ENCODE measurements around the gene KCNMA1.

Gene KCNMA1

GRCh38 chr10:77256346-77256745, 381.3 kb downstream of the KCNMA1 start:
- peaks cover 0 to 6% of the 10 kb centered on the region in 2 experiments for H3K4me1 ChIP-seq (ENCODE audit: control insufficient read depth in 1 of 2, insufficient read depth in 1 of 2, low read depth in 1 of 2, low read length in 1 of 2)
- H3K27ac ChIP-seq, result no peak overlapping the region
- H3K27me3 ChIP-seq, result peaks cover 21% of the 10 kb centered on the region
- no peak for TF ChIP-seq CTCF (IDR thresholded peaks at IDR 0.05)
- no peak overlapping the region for H3K4me3 ChIP-seq (ENCODE audit: low read depth in 1 of 2, low read length in 1 of 2)
- no peaks in the 10 kb centered on the region for H3K9me3 ChIP-seq
- H3K36me3 ChIP-seq, result no peaks in the 10 kb centered on the region

- Histone ChIP-seq H3K4me1 (ENCODE audit: control insufficient read depth in 1 of 2, insufficient read depth in 1 of 2, low read depth in 1 of 2, low read length in 1 of 2) (no peaks in the 10 kb centered on the region), H3K36me3 (no peaks in the 10 kb centered on the region), H3K27ac (no peak overlapping the region), H3K27me3 (peaks cover under 1% of the 10 kb centered on the region), H3K4me3 (ENCODE audit: low read depth in 1 of 2, low read length in 1 of 2) (no peak overlapping the region), H3K9me3 (no peaks in the 10 kb centered on the region)
- TF ChIP-seq CTCF (IDR thresholded peaks at IDR 0.05), result no peak
Measured at GRCh38 chr10:77253556-77254064, 384.0 kb downstream of the KCNMA1 start.

GRCh38 chr10:77253147-77253545, 384.5 kb downstream of the KCNMA1 start:
- H3K27me3 ChIP-seq, result no peaks in the 10 kb centered on the region
- no peaks in the 10 kb centered on the region for H3K4me1 ChIP-seq (ENCODE audit: control insufficient read depth in 1 of 2, insufficient read depth in 1 of 2, low read depth in 1 of 2, low read length in 1 of 2)
- H3K27ac ChIP-seq, result no peak overlapping the region
- no peaks in the 10 kb centered on the region for H3K9me3 ChIP-seq
- H3K4me3 ChIP-seq (ENCODE audit: low read depth in 1 of 2, low read length in 1 of 2), result no peak overlapping the region
- TF ChIP-seq CTCF (IDR thresholded peaks at IDR 0.05), result no peak
- no peaks in the 10 kb centered on the region for H3K36me3 ChIP-seq

GRCh38 chr10:77252380-77253146, 385.0 kb downstream of the KCNMA1 start:
- Histone ChIP-seq H3K27ac (no peak overlapping the region), H3K9me3 (no peaks in the 10 kb centered on the region), H3K36me3 (no peaks in the 10 kb centered on the region), H3K27me3 (no peaks in the 10 kb centered on the region), H3K4me1 (ENCODE audit: control insufficient read depth in 1 of 2, insufficient read depth in 1 of 2, low read depth in 1 of 2, low read length in 1 of 2) (peaks cover 0 to 4% of the 10 kb centered on the region in 2 experiments), H3K4me3 (ENCODE audit: low read depth in 1 of 2, low read length in 1 of 2) (no peak overlapping the region)
- no peak for TF ChIP-seq CTCF (IDR thresholded peaks at IDR 0.05)

- no peak overlapping the region for H3K27ac ChIP-seq
- H3K9me3 ChIP-seq, result no peaks in the 10 kb centered on the region
- no peaks in the 10 kb centered on the region for H3K36me3 ChIP-seq
- peaks cover 4 to 15% of the 10 kb centered on the region in 2 experiments for H3K4me1 ChIP-seq (ENCODE audit: control insufficient read depth in 1 of 2, insufficient read depth in 1 of 2, low read depth in 1 of 2, low read length in 1 of 2)
- no peak overlapping the region for H3K4me3 ChIP-seq (ENCODE audit: low read depth in 1 of 2, low read length in 1 of 2)
- no peak for TF ChIP-seq CTCF (IDR thresholded peaks at IDR 0.05)
- no peaks in the 10 kb centered on the region for H3K27me3 ChIP-seq
Measured at GRCh38 chr10:77251297-77252013, 386.2 kb downstream of the KCNMA1 start.
